HG02623 (cell line): Measurements from ENCODE around the gene N4BP3.

Source experiments
- ATAC-seq: cut with Tn5 transposase; IDR thresholded peaks from one replicate; pipeline ENCODE4 v1.9.1; 2021; ENCODE audit warnings: moderate library complexity; ENCODE audit not compliant: unreplicated experiment

Gene N4BP3

DNA sequence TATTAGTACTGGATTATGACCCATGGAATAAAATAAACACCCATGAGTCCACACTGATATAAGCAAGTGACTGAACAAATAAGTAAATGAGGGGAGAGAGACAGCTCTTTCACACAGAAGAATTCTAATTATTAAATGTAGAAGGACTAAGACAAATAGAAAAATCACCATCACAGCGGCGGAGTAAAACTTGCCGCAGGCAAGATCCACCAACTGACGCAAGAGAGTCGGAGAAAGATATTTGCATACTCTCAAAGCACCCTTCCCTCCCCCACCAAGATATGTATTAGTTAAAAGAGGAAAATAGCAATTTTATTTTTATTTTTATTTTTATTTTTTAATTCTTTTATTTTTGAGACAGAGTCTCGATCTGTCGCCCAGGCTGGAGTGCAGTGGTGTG is 14.6 kb upstream of the N4BP3 start:
- ATAC-seq: no peak

DNA sequence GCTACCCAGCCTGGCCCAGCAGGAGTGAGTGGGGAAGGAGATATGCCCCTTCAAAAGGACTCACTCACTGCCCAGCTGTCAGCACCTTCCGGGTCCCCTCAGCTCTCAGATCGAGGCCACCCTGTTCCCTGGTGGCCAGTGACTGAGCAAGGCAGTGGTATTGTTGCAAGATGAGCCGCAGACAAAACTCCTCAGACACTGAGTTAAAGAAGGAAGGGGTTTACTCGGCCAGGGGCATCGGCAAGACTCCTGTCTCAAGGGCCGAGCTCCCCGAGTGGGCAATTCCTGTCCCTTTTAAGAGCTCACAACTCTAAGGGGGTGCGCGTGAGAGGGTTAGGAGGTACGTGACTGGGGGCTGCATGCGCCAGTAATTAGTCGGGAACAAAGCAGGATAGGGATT is 9.7 kb upstream of the N4BP3 start:
- ATAC-seq: no peak

- ATAC-seq: no peak
Observed at GRCh38 chr5:178104492-178104891, 8.8 kb upstream of the N4BP3 start.

- no peak for ATAC-seq
Observed at GRCh38 chr5:178106086-178106485, 7.2 kb upstream of the N4BP3 start.

GRCh38 chr5:178106556-178107239 is 6.6 kb upstream of the N4BP3 start:
- ATAC-seq: no peak

DNA sequence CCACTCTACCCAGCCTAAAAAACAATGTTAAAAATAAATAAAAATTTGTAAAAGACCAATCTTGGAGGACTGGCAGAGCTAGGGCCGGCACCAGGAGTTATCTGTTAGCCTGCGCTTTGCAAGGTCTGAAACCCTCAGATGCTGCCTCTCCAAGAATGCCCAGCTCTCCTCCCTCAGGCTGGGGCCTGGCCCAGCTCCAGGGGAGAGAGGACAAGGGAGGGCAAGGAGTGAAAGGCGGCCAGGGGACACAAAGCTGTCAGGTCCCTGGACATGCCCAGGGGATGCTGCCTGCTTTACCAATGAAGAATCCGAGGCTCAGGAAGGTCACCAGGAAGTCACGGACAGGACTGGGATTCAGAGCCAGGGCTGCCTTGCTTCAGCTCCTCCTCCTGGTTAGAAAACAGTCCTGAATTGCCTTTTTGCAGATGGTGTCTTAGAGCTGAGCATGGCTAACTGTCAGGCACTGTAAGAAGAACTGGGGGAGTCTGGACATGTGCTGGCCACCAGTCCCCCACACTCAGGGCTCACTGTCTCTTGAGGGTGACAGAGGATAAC is 5.5 kb upstream of the N4BP3 start:
- no peak for ATAC-seq

DNA sequence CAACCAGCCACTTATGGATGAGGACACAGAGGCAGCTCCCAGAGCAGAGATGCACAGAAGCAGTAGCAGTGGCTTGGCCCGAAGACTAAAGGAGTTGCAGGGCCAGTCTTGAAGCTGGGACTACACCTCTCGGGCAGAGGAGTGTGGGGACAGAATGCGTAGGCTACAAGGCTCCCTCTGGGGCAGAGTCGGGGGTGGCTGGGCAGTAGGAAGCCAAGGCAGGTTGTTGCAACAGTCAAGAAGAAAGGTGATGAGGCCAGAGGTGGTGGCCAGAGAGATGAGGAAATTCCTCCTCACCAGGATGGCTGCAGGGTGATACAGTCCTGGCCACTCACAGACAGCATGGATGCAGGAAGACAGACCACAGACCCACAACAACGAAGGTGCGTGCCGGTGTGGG is 4.9 kb upstream of the N4BP3 start:
- no peak for ATAC-seq

DNA sequence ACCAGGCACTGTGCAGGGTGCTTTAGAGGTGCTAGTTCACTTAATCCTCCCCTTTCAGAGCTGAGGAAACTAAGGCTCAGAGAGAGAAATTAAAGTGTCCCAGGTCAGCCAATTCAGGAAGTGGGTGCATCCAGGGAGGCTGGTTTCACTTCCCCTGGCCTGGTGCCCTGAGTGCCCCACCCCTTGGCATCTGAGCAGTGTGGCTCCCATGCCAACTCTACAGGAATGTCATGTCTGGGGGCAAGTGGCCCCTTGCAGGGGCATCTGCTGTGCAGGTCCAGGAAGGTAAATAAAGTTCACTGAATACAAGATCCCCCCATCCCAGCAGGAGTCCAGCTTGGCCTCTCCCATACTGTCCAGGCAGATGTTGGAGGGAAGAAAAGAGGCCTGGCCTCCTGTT is 4.4 kb upstream of the N4BP3 start:
- ATAC-seq: no peak

- no peak for ATAC-seq
Observed at GRCh38 chr5:178110511-178110910, 2.8 kb upstream of the N4BP3 start.

- no peak for ATAC-seq
Observed at GRCh38 chr5:178111925-178112324, 1.4 kb upstream of the N4BP3 start.

DNA sequence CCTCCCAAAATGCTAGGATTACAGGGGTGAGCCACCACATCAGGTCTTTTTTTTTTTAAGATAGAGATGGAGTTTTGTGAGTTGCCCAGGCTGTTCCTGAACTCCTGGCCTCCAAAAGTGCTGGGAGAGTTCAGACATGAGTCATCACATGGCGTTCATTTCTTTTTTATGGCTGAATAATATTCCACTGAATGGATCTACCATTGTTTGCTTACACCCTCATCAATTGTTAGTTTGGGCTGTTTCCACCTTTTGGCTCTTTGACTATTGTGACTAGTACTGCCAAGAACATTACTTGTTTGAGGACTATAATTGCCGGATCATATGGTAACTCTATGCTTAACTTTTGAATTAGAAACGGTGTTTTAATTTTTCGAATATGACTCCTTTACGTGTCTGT is 787 bp upstream of the N4BP3 start:
- no peak for ATAC-seq

GRCh38 chr5:178113841-178114324 is 551 bp downstream of the N4BP3 start:
- no peak for ATAC-seq

DNA sequence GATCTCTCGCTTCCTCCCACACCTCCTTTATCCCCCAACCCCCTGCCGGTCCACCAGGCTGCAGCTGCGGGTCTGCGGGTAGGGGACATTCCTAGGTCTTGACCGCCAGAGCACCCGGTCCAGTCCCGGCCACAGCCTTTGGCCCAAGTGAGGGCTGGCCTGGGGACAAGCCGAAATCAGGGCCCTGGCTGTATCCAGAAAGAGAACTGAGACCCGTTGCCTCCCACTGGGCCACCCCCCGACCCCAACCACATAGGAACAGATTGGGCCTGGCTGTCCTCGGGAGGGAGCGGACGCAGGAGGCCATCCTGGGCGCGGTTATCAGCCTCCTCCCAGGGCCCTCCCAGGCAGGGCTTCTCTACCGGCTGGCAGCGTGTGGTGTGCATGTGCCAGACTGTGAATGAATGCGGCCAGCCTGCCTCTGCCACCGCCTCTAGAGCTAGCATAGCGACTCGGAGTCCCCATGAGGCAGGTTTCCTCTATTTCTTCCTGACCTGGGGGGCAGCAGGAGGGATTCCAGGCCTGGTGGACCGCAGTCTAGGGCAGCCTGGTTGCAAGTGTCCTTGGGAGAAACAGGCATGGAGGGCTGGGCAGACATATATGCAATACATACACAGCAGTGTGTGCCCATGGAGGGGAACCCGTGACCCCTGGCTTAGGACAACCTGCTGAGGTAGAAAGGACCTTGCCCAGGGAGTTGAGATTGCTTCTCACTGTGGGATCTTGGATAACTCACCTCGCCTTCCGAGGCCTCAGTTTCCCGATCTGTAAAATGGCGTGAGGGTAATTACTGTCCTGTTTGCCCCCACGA is 1.2 kb downstream of the N4BP3 start:
- no peak for ATAC-seq

DNA sequence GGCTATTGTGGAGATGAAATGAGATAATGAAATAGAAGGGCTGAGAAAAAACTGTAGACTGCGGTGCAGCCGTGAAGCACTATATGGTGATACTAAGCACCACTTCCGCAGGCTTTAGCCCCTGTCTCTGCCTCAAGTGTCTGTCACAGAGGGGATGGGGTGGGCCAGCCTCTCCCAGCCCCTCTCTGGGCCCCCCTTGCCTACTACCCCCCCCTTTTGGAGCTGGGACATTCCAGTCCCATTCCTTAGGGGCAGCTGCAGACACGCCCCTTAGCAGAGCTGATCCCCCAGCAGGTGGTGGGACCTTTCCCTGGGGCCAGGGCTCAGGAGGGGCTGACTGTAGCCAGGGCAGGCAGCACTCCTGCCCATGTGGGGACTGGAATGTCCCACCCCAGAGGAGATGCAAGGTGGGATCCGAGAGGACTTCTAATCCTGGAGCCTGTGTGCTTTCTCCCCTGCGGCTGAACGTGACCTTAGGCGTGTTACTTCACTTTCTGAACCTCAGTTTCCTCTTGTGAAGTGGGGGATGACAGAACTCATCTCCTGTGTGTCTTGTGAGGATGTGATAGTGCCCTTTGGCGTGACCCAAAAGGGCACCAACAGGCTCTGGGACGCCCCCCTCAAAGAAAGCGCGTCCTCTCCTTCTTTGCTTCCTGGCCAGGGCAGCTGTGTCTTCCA is 1.9 kb downstream of the N4BP3 start:
- ATAC-seq: no peak

GRCh38 chr5:178115814-178116142 is 2.4 kb downstream of the N4BP3 start:
- ATAC-seq: no peak

DNA sequence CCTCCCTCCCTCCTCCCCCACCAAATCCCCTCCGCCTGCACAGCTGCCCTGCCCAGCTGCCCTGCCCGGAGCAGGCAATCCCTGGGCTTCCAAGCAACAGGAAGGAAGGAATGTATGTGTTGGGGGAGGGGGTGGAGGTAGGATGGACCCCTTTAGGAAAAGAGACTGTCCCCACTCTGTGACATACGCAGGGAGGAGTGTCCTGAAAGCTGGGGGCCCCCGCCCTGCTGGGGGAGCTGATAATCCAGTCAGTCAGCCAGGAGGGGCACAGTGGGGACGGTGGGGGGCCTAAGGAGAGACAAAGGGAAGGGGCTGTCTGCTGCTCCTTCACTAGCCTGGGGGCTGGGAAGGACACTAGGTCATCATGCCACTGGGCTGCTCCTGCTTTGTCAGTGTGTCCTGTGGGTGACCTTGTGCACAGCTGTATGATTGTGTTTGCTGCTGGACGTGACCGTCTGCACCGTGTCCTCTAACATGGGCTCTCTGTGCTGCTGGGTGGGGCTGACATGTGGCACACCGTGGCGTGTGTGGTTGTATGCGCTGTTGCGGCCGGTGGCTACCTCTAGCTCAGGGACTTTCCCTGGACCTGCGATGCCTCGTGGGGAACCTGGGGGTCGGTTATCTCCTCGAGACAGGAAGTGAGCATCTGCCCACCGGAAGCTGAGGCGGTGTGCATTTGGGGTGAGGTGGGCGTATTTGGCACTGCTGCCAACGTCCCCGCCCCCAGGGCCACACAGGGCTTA is 3.0 kb downstream of the N4BP3 start:
- ATAC-seq: no peak

- no peak for ATAC-seq
Observed at GRCh38 chr5:178117923-178118701, 4.8 kb downstream of the N4BP3 start.

DNA sequence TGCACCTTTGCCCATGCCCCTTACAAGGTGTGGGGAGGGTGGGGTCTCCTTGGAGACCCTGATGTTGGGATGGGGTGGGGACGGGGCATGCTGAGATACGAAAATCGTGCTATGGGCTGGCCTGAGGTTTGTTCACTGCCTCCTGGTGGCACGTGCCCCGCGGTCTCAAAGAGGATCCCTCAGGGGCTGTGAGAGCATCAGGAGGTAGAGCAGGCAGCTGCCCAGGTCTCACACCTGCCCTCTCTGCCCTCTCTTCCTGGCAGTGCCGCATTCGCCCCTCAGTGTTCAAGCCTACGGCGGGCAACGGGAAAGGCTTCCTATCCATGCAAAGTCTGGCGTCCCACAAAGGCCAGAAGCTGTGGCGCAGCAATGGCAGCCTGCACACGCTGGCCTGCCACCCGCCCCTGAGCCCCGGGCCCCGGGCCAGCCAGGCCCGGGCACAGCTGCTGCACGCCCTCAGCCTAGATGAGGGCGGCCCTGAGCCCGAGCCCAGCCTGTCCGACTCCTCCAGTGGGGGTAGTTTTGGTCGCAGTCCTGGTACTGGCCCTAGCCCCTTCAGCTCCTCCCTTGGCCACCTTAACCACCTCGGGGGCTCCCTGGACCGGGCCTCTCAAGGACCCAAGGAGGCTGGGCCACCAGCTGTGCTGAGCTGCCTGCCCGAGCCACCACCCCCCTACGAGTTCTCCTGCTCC is 6.7 kb downstream of the N4BP3 start:
- ATAC-seq: no peak

DNA sequence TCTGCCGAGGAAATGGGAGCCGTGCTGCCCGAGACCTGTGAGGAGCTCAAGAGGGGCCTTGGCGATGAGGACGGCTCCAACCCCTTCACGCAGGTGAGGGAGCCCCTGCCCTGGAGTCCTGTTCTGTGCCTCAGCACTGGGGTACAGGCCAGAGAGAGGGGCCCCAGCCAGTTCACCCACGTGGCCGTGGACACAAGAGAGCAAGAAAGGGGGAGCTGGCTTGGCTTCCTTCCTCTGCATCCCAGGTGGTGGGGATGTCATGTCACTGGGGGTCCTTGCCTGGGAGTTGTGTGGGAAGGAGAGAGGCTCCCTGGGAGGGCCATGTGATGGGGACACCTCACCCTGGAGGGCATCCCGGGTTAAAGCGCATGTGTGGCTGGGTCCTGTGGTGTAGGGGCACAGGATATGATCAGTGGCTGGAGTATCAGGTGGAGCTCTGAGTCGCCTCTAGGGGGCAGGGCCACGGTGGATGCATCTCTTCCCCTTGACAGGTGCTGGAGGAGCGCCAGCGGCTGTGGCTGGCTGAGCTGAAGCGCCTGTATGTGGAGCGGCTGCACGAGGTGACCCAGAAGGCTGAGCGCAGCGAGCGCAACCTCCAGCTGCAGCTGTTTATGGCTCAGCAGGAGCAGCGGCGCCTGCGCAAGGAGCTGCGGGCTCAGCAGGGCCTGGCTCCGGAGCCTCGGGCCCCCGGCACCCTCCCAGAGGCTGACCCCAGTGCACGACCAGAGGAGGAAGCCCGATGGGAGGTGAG is 7.5 kb downstream of the N4BP3 start:
- ATAC-seq: peak; percentile 70
